ENCODE data around the gene TRNAU1AP. TPM values are rescaled to one million over a fixed set of nuclear protein-coding genes. Genes with fewer than 3 reads are reported as not detected.
A peak's percentile ranks its signal among the peaks of the same experiment; 100 is the strongest.

The TRNAU1AP gene
- total and polyA plus RNA-seq, 2 of the 13 experiments (the other 11 are each of a cell fraction or from before 2014, with no cell fraction given), result 29.0 to 42.9 TPM

- Histone ChIP-seq H3K4me1 (ENCODE audit: insufficient read depth, low read length) (peaks cover 40% of the 10 kb centered on the region), H3K4me3 (replicated peaks in 1 of 3; ENCODE audit: insufficient read depth in 1 of 3, low read depth in 2 of 3, low read length in 3 of 3) (peak overlapping the region; percentile 95 to 97 (median 96)), H3K9me3 (ENCODE audit: low read length) (no peaks in the 10 kb centered on the region), H3K27me3 (ENCODE audit: control insufficient read depth in 1 of 2, insufficient read depth in 2 of 2, low read length in 2 of 2) (no peaks in the 10 kb centered on the region; a peak in 1 of 5 replicates), H3K27ac (ENCODE audit: extremely low read length, insufficient read depth, low read length) (peak overlapping the region; percentile 86), H3K79me2 (ENCODE audit: insufficient read depth, low read length) (peaks cover 49% of the 10 kb centered on the region), H3K9ac (ENCODE audit: insufficient read depth, low read depth, low read length) (peak overlapping the region; percentile 99), H4K20me1 (ENCODE audit: insufficient read depth, low read length) (peaks cover 32% of the 10 kb centered on the region), H3K4me2 (ENCODE audit: low read depth, low read length) (peak overlapping the region; percentile 88), H2AFZ (ENCODE audit: low read length) (no peak overlapping the region), H3K36me3 (replicated peaks in 1 of 2; ENCODE audit: control insufficient read depth in 1 of 2, insufficient read depth in 2 of 2, low read length in 2 of 2) (peaks cover 11 to 48% of the 10 kb centered on the region in 2 experiments)
- no peak for ATAC-seq
- ChIA-PET CTCF (ENCODE audit: low intra/inter-chr PET ratio, low total read pairs) (no interaction called here), POLR2A (interaction anchor here (0.6 to 5.8 kb wide), 9 partner anchors 18 to 378 kb away, joined by 3 to 62 read pairs (median 7); partner anchors contain the start of genes RAB42, RNU11, TAF12 and TRNAU1AP)
- WGBS (ENCODE audit: low lambda C conversion rate), result under 1% methylated on average over 14 of the region's 14 CpGs
- FAIRE-seq, result no peak
- DNase-seq (ENCODE audit: low spot score), result no peak
- no TSS peak for BruUV-seq (replicated peaks)
- intact Hi-C loops (cut with micrococcal nuclease; ENCODE audit: unreplicated experiment), result no loop called here
- in situ Hi-C loops (cut with HindIII; ENCODE audit: extremely low pct_ligation_motif_present, low pct_unique_long_range_greater_than_20kb), result no loop called here
- TF ChIP-seq NFKB2 (CRISPR knock-in tag; IDR thresholded peaks at IDR 0.05; ENCODE audit: borderline replicate concordance), result no peak
- TF ChIP-seq, protein P1, sequence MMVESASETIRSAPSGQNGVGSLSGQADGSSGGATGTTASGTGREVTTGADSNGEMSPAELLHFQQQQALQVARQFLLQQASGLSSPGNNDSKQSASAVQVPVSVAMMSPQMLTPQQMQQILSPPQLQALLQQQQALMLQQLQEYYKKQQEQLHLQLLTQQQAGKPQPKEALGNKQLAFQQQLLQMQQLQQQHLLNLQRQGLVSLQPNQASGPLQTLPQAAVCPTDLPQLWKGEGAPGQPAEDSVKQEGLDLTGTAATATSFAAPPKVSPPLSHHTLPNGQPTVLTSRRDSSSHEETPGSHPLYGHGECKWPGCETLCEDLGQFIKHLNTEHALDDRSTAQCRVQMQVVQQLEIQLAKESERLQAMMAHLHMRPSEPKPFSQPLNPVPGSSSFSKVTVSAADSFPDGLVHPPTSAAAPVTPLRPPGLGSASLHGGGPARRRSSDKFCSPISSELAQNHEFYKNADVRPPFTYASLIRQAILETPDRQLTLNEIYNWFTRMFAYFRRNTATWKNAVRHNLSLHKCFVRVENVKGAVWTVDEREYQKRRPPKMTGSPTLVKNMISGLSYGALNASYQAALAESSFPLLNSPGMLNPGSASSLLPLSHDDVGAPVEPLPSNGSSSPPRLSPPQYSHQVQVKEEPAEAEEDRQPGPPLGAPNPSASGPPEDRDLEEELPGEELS (CRISPR knock-in tag; IDR thresholded peaks at IDR 0.05), result no peak
- no peak for TF ChIP-seq ZNF335 (CRISPR knock-in tag; IDR thresholded peaks at IDR 0.05)
- TF ChIP-seq ZNF891 (CRISPR knock-in tag; IDR thresholded peaks at IDR 0.05), result no peak
- TF ChIP-seq, protein P2, sequence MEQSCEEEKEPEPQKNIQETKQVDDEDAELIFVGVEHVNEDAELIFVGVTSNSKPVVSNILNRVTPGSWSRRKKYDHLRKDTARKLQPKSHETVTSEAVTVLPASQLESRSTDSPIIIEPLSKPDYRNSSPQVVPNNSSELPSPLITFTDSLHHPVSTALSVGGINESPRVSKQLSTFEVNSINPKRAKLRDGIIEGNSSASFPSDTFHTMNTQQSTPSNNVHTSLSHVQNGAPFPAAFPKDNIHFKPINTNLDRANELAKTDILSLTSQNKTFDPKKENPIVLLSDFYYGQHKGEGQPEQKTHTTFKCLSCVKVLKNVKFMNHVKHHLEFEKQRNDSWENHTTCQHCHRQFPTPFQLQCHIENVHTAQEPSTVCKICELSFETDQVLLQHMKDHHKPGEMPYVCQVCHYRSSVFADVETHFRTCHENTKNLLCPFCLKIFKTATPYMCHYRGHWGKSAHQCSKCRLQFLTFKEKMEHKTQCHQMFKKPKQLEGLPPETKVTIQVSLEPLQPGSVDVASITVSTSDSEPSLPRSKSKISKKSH (CRISPR knock-in tag; IDR thresholded peaks at IDR 0.05; ENCODE audit: borderline replicate concordance), result no peak
- TF ChIP-seq ZBTB20 (CRISPR knock-in tag; IDR thresholded peaks at IDR 0.05; ENCODE audit: borderline replicate concordance, low read depth), result no peak
- no peak for TF ChIP-seq ZNF850 (CRISPR knock-in tag; conservative IDR thresholded peaks at IDR 0.05)
- no peak for TF ChIP-seq SKI (IDR thresholded peaks at IDR 0.05; ENCODE audit: partially characterized antibody)
- TF ChIP-seq AGO2 (optimal IDR thresholded peaks at IDR 0.05; ENCODE audit: low read depth, low read length), result no peak
- TF ChIP-seq MTF2 (CRISPR knock-in tag; IDR thresholded peaks at IDR 0.05; ENCODE audit: borderline replicate concordance), result 0 out of 2 replicates have a peak, but pooled peaks have one; percentile 14
- no peak for TF ChIP-seq KIAA2018 (CRISPR knock-in tag; IDR thresholded peaks at IDR 0.05; ENCODE audit: borderline replicate concordance)
- no peak for TF ChIP-seq FLYWCH1 (CRISPR knock-in tag; IDR thresholded peaks at IDR 0.05)
- TF ChIP-seq ZNF17 (CRISPR knock-in tag; IDR thresholded peaks at IDR 0.05), result no peak
- TF ChIP-seq FOXP1 (IDR thresholded peaks at IDR 0.05), result no peak
- TF ChIP-seq FOXP1 (CRISPR knock-in tag; IDR thresholded peaks at IDR 0.05), result no peak
These were observed 46.0 kb upstream of the TRNAU1AP start for GRCh38 chr1:28506907-28507246.
